ENCODE data around the gene RAB10.
"Not testable (repeated sequence)": the region's sequence is repeated elsewhere in the genome, so short reads cannot be mapped to it uniquely, and the experiment has no call there.

Gene RAB10

DNA sequence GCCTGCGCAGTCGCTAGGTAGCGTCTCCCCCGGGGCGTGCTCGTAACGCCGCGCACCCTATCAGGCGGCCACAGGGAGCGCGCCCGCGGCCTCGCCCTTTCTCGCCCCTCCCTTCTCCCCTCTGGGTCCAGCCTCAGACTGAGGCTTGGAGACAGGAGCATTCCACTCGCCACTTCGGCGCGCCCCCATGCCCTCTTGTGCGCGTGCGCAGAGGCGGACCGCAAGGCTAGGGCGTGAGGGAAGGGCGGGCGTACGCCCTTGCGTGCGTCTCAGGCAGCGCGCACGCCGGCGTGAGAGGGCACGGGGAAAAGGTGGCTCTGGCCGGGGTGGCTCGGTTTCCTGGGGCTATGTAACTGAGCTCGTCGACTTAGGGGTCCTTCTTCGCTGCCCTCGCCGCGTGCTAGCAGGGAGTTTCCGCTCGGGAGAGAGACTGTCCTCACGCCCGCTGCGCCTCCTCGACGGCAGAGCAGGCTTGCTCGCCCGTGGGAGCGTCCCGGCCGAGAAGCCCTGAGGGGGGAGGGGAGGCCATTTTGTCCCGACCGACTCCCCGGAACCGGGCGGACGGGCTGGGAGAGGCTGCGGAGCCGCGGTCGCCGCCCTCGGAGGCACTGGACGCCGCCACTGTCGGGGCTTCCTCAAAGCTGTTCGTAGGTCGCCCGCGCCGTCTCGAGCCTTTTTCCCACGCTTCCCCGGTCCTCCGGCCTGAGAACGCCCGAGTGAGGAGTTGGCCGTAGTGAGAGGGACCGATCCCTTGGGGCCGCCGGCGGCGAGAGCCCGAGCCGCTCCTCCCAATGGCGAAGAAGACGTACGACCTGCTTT lies at the start of gene RAB10:
Gene RAB10, plus strand, starts transcription at position 267 of the 819 bp plus-strand sequence. Its CDS starts 525 bp downstream, at position 792.
- DNase-seq, result peak; percentile 99

DNA sequence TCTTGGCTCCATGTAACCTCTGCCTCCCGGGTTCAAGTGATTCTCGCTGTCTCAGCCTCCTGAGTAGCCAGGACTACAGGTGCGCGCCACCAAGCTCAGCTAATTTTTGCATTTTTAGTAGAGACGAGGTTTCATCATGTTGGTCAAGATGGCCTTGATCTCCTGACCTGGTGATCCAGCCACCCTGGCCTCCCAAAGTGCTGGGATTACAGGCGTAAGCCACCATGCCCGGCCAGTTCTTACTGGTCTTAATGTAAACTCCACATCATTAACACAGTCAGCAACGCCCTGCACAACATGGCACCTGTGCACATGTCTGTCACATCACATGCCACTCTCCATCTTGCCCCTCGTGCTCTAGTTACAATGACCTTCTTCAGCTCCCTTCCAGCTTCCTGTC lies 45.8 kb upstream of the RAB10 start:
- no peak for DNase-seq

DNA sequence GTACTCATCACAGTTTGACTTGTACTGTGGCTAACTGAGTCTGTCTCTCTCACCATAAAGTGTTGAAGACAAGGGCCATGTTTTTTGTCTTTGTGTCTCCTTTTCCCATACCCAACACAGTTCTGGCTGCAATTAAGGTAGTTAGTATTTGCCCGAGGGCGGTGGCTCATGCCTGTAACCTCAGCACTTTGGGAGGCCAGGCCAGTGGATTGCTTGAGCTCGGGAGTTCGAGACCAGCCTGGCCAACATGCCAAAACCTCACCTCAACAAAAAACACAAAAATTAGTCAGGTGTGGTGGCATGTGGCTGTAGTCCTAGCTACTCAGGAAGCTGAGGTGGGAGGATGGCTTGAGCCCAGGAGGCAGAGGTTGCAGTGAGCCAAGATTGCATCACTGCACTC lies 44.7 kb upstream of the RAB10 start:
- DNase-seq, result no peak

DNA sequence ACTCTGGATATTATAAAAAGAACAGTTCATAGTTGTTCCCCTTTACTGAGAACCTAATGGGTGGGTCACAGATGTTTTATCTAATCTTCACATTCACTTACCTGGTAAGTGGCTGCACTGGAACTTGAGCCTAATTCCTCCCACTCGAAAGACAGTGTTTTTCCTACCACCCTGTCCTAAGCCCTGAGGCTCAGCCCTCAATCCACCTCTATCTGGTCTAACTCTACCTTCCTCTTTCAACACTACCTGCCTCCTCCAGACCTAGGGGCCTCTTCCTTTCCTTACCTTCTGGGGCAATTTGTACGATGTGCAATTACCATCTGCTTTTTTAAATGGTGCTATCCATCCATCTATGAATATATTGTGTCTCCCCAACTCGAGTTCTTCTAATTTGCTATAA lies 41.9 kb upstream of the RAB10 start:
- no peak for DNase-seq

DNA sequence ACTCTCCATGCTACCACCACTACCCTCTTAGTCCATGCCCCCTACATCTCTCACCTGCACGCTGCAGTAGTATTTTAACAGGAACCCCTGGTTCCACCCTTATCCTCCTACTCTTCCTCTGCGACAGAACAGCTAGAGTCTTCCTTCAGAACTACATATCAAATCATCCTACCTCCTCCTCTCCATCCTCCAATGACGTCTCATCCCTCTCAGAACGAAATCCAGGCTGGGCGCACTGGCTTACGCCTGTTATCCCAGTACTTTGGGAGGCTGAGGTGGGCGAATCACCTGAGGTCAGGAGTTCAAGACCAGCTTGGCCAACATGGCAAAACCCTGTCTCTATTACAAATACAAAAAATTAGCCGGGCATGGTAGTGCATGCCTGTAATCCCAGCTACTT lies 41.3 kb upstream of the RAB10 start:
- DNase-seq, result no peak

DNA sequence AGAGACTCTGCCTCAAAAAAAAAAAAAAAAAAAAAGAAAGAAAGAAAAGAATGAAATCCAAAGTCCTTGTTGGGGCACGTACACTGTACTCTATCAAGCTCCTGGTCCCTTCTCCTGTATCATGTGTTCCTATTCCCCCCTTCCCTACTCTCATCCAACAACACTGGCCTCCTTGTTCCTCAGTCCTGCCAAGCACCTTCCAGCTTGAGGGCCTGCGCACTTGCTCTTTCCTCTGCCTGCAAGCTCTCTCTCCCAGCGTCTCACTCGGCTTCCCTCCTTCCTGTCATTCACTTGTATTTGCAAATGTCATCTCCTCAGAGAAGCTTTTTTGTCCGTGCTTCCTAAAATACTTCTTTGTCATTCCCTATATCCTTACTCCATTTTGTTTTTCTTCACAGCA lies 40.8 kb upstream of the RAB10 start:
- DNase-seq, result no peak

DNA sequence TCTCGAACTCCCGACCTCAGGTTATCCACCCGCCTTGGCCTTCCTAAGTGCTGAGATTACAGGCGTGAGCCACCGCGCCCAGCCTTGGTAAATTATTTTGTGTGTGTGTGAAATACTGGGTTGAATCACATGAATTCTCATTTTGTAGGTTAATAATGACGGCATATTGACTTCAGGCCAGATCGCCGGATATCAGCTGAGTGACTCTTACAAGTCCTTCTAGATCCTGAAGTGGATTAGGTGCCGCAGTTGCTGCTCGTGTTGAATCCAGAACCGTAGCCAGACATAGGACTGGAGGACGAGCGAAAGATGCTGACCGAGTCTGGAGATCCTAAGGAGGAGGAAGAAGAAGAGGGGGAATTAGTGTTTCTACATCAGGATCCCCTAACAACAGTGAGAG lies 39.4 kb upstream of the RAB10 start:
- no peak for DNase-seq

DNA sequence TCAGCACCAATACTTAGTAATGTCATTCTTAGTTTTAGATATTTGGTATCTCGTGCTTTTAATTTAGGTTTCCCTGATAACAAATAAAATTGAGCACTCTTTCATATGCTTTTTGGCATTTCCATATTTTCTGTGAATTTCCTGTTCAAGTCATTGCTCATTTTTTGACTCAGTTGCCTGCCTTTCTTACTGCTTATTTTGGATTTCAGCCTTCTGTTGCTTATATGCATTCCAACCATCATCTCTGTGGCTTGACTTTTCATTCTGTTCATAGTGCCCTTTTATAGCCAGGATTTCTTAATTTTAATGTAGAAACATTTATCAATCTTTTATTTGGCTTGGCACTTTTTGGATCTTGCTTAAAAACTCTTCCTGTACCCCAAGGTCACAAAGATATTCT lies 37.0 kb upstream of the RAB10 start:
- no peak for DNase-seq

DNA sequence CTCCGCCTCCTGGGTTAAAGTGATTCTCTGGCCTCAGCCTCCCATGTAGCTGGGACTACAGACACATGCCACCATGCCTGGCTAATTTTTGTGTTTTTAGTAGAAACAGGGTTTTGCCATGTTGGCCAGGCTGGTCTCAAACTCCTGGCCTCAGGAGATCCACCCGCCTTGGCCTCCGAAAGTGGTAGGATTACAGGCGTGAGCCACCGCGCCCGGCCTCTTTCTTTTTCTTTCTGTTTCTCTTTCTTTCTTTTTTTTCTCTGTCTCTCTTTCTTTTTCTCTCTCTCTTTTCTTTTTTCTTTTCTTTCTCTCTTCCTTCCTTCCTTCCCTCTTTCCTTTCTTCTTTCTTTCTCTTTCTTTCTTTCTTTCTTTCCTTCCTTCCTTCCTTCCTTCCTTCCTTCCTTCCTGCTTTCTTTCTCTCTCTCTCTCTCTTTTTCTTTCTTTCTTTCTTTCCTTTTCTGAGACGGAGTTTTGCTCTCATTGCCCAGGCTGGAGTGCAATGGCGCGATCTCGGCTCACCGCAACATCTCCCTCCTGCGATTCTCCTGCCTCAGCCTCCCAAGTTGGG lies 35.0 kb upstream of the RAB10 start:
- DNase-seq, result not testable (repeated sequence)

DNA sequence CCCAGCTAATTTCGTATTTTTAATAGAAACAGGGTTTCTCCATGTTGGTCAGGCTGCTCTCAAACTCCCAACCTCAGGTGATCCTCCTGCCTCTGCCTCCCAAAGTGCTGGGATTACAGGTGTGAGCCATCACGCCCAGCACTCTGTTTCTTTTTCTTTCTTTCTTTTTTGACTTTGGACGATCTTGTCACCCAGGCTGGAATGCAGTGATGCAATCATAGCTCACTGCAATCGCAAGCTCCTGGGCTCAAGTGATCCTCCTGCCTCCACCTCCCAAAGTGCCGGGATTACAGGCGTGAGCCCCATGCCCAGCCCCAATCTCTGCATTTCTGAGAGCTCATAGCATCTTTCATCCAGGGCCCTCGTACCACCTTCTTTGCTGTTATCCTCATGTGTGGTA lies 34.5 kb upstream of the RAB10 start:
- not testable (repeated sequence) for DNase-seq

DNA sequence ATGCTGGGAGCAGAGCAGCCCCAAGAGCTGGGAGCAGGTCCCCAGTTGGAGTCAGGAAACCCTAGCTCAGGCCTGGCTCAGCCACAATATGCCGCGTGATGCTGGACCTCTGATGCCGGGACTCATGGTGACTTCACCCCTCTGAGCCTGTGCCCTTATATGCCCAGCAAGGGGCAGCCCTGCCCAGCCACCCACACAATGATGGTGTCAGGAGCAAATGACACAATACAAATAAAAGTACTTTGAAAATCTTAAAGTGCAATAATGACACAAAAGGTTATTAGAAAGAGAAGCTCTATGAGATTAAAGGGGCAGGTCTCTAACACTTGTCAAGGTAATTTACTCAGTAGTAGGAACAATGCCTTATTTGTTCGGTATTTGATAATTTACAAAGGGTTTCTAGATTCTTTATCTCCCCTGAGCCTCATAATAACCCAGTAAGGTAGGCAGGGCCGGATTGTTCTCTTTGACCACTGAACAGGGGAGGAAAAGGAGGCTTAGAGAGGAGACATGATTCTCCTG lies 33.3 kb upstream of the RAB10 start:
- DNase-seq, result no peak

DNA sequence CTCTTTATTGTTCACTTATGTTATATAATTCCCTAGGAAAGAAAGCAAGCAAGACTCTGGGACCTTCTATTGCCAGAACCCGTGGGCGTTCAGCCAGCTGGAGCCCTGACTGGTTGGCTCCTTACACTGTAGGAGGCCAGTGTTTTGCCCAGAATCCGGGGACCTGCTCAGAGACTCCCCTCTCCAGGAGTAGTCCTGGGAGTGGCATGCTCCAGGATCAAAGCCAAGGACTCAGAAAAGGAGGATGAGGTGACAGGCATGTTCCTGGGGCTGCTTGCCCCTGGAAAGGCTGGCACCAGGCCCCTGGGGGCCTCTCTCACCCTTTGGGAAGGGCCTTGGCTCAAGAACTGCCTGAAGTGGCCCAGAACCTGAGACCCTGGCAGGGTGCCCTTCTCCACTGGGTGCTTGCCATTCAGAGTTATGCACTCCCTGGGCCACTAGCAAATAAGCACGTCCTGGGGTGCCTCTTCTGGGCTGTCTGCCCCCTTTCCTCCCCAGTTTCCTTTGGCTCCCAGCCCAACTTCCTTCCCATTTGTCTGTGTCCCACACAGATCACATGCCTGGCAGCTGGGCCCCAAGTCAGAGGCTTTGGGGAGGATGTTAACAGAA lies 32.0 kb upstream of the RAB10 start:
- DNase-seq, result no peak

DNA sequence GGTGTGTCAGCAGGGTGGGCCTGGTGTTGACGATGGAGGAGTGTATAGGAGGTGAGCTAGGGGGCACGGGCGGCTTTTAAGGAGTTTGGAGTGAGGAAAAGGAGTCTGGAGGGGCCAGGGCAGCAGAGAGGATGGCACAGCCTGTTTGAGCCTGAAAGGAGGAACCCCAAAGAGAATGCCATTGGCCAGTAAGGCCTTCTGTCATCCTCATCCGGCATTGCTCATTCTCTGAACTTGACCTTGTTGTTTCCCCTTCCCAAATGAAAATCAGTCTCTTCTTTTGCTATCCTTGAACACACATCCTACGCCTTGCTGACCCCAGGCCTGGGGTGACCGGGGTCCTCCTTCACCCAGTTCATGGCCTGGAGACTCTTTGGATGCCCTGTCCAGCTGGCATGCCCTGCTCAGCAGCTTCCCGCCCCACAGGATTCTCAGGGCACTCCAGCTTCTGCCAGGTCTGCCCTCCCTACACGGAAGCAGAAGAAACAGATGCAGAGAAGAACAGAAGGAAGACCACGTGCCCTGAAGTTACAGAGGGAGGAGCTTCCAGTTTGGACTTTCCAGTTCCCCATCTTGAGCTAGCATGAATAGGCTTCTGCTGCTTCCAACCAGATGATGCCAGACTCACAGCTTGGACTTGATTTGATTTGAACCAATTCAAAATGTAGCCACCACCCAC lies 31.1 kb upstream of the RAB10 start:
- DNase-seq, result no peak

DNA sequence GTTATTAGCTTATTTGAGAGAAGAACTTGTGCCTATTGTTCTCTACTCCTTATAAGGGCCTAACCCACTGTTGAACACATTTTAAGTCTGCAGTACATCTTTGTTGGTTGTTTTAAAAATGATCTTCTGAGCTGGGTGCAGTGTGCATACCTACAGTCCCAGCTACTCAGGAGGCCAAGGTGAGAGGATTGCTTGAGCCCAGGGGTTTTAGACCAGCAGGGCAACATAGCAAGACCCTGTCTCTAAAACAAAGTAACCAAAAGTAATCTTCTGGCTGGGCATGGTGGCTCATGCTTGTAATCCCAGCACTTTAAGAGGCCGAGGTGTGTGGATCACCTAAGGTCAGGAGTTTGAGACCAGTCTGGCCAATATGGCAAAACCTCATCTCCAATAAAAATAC lies 25.8 kb upstream of the RAB10 start:
- no peak for DNase-seq

DNA sequence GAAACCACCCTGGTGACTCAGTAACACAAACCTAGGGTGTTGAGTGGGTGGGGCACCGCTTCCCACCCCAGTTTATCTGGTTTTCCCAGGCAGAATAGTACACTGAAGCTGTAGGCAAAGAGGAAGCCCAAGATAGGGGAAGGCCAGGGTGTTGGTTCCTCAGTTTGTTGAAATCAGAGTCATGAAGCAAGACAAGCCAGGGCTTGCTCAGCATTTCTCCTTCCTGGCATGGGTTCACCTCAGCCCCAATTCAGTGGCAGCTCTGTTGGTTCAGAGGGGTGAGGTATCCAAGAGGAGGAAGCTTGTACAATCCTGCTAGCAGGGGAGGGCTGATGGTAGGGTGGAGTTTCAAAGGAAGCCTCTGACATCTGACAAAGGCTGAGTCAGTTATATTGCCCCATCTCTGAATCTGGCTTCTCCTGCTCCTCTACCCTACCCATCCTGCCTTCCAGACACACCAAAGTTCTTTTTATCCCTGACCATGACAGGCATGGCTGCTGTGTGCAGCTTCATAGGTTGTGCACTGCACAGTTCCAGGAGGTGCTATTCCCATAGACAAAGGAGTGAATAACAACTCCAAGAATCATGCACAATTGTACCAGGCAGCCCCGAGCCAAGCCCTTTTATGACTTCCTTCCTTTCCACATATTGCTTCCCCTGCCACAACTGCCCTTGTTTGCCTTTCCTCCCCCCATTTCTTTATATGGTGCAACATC lies 24.9 kb upstream of the RAB10 start:
- no peak for DNase-seq

DNA sequence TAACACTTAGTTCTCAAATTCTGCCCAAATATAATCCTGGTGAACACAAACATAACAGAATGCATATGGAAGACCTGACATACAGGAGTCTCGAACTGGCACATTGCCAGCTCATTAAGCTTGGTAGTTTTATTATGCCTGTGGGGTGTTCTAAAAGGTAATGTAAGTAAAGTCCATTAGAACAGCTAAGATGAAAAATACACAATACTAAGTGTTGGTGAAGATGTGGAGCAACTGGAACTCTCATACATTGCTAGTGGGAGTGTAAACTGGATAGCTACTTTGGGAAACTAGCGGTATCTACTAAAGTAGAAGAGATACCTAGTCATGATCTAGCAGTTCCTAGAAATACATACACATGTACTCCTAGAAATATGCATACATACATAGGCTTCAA lies 24.3 kb upstream of the RAB10 start:
- DNase-seq, result no peak

DNA sequence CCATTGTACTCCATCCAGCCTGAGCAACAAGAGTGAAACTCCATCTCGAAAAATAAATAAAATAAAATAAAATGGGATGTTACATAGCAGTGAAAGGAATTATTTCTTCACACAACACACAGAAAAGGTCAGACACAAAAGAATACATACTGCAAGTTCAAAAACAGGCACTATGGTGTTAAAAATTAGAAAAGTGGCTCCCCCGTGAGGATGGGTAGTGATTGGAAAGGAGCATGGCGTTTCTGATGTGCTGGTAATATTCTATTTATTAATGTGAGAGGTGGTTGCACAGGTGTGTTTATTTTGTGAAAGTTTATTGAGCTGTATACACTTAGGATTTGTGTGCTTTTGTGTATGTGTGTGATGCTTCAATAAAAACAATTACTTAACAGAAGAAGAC lies 22.9 kb upstream of the RAB10 start:
- DNase-seq, result no peak

DNA sequence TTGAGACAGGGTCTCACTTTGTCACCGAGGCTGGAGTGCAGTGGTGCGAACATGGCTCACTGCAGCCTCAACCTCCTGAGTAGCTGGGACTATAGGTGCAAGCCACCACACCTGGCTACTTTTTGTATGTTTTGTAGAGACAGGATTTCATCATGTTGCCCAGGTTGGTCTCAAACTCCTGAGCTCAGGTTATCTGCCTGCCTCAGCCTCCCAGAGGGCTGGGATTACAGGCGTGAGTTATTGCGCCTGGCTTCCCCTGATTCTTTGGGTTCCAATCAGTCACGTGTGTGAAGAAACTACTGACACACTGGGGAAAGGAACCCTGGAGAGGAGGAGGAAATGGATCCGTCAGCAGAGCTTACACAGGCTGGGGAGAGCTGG lies 22.3 kb upstream of the RAB10 start:
- DNase-seq, result no peak

DNA sequence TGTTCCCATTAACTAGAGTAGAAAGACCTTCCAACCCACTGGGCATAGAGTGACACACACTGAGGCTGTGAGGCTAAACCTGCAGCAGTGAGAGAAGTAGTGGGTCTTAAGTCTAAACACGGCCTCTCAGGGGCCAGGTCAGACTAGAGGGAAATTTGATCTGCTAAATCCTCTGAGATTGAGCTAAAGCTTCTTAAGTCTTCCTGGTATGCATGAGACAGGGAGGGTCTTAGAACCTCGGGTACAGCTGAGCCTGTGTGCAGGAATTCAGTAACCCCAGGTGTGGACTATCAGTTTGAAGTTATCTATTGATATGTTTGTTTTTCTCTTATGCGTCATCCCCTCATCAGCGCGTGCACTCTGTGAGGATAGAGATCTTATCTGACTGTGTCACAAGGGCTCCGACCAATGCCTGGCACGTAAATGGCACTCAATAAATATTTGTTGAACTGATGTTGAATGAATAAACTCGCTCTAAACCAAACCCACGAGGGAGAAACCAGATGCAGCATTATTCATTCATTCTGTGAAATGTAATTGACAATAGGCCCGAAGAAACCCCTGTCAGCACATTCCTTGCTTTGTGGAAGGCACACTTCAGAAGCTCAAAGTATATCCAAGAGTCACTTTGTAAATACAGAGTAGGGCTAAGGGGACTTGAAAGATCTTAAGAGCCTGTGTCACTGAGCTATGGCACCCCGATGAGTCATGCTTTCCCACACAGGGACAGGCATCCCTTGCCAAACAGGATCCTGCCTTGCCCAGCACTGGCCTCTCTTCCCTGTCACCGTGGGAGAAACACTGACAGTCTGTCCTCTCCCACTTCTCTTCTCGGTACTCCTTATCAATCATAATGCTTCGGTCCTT lies 21.7 kb upstream of the RAB10 start:
- DNase-seq, result no peak

DNA sequence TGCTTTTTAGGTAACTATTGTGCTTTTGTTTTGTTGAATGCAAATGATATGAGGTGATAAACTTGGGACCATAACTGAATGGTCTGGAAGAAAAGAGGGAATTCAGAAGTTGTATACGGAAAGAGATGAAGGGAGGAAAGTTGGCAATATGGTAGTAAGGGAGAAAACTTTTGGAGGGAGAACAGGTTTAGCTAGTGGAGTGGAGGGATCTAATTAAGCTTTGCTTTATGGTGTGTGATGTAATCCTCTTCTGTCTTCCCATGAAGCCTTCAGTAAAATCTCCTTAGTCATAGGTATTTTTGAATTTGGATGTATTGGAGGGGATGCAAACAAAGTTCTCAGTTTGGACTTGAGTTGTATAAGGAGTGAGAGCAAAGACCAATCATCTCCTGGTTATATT lies 20.2 kb upstream of the RAB10 start:
- no peak for DNase-seq

DNA sequence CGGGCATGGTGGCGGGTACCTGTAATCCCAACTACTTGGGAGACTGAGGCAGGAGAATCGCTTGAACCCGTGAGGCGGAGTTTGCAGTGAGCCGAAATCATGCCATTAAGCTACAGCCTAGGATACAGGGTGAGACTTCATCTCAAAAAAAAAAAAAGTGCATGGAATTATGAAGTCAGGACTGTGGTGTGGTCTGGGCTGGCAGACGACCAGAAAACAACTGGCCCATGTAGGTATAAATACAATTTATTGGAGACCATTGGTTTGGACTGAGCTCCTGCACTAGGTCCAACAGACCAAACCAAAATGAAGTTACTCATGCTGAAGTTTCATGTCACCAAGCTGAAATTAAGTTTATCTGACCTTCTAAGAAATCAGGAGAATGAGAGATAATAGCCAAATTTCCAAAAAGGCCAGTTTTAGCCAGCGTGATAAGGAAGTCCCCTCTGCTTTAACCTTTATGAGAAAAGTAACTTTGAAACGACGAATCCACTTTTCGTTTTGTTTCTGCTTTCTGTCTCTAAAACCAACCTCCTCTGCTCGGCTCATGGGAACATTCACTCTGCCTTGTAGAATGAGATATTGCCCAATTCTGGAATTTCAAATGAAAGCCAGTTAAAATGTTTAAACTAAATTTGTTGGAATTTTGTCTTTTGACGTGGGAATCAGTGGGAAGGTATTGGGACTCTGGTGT lies 17.7 kb upstream of the RAB10 start:
- no peak for DNase-seq
